Measurements from ENCODE around the gene RAI1. TPM values are rescaled to one million over a fixed set of nuclear protein-coding genes. Genes with fewer than 3 reads are reported as not detected.

The RAI1 gene
- total and polyA plus RNA-seq, 12 donors, result 4.2 to 37.3 (median 26.9) TPM

GRCh38 chr17:17810895-17811248 lies 129.6 kb downstream of the RAI1 start:
- peaks cover 13 to 63% of the 10 kb centered on the region in 2 donors for H3K4me1 ChIP-seq (replicated peaks in 1 of 2)
- H3K9me3 ChIP-seq (replicated peaks in 1 of 3), result no peaks in the 10 kb centered on the region
- H3K4me3 ChIP-seq, result no peak overlapping the region
- DNase-seq, result peak in 3 of 7 donors; percentile 47 to 64 (median 50)
- 78 to 81% (median 79%) methylated on average over 26 to 27 of the region's 27 CpGs for WGBS, 4 donors
- intact Hi-C loops (cut with DNase I), result loop anchor here (5.0 kb wide), 3 partner anchors 46 to 129 kb away; partner anchors contain the start of gene RAI1 (in 1 of the 2)
- no peaks in the 10 kb centered on the region for H3K27me3 ChIP-seq
- H3K36me3 ChIP-seq (replicated peaks in 1 of 2), result peaks cover 0 to 41% of the 10 kb centered on the region in 2 donors
- TF ChIP-seq CTCF (IDR thresholded peaks at IDR 0.05) (no peak), POLR2A (IDR thresholded peaks at IDR 0.05) (no peak)
- peak overlapping the region in 3 of 5 donors; percentile 63 to 84 (median 83) for H3K27ac ChIP-seq

- no peaks in the 10 kb centered on the region for H3K9me3 ChIP-seq (replicated peaks in 1 of 3)
- no peaks in the 10 kb centered on the region for H3K27me3 ChIP-seq
- intact Hi-C loops (cut with DNase I), result loop anchor here (5.0 kb wide), 3 partner anchors 46 to 129 kb away; partner anchors contain the start of gene RAI1 (in 1 of the 2)
- DNase-seq, result peak; percentile 33 to 70 (median 58)
- peaks cover 13 to 68% of the 10 kb centered on the region in 2 donors for H3K4me1 ChIP-seq (replicated peaks in 1 of 2)
- WGBS, 4 donors, result 24 to 32% (median 30%) methylated on average over 10 to 15 of the region's 15 CpGs
- no peak overlapping the region for H3K4me3 ChIP-seq
- peaks cover 0 to 46% of the 10 kb centered on the region in 2 donors for H3K36me3 ChIP-seq (replicated peaks in 1 of 2)
- TF ChIP-seq CTCF (IDR thresholded peaks at IDR 0.05), result no peak
- no peak for TF ChIP-seq POLR2A (IDR thresholded peaks at IDR 0.05)
- H3K27ac ChIP-seq, result peak overlapping the region in 4 of 5 donors; percentile 54 to 94 (median 72)
Observed at GRCh38 chr17:17811381-17812210, 130.3 kb downstream of the RAI1 start.

- peak; percentile 67 to 91 (median 81) for DNase-seq
- peaks cover 13 to 76% of the 10 kb centered on the region in 2 donors for H3K4me1 ChIP-seq (replicated peaks in 1 of 2)
- TF ChIP-seq POLR2A (IDR thresholded peaks at IDR 0.05) (peak in 1 of 2 donors; percentile 18), CTCF (IDR thresholded peaks at IDR 0.05) (peak; percentile 97 to 99 (median 98))
- H3K27ac ChIP-seq, result peak overlapping the region in 4 of 5 donors; percentile 20 to 94 (median 72)
- peaks cover 0 to 55% of the 10 kb centered on the region in 2 donors for H3K36me3 ChIP-seq (replicated peaks in 1 of 2)
- H3K27me3 ChIP-seq, result no peaks in the 10 kb centered on the region
- 44 to 53% (median 45%) methylated on average over 11 to 59 of the region's 59 CpGs for WGBS, 4 donors
- intact Hi-C loops (cut with DNase I), result loop anchor here (5.0 kb wide), 3 partner anchors 45 to 130 kb away; partner anchors contain the start of gene RAI1 (in 1 of the 2)
- H3K4me3 ChIP-seq, result no peak overlapping the region
- no peaks in the 10 kb centered on the region for H3K9me3 ChIP-seq (replicated peaks in 1 of 3)
Observed at GRCh38 chr17:17812211-17813054, 131.2 kb downstream of the RAI1 start.

All from adrenal gland (tissue), 12 donors.